OCI-LY7 (cell line): ENCODE results near the gene PTPRCAP. TPM values are rescaled to one million over a fixed set of nuclear protein-coding genes. Genes with fewer than 3 reads are reported as not detected.

Source experiments
- BruUV-seq: library from RNA; stranded (reverse); fragments of 400-500 nt; replicated peaks from 2 replicates; lab custom pipeline; 2021; lab: Mats Ljungman, UMichigan
- CTCF ChIA-PET: fragments of 300-600 bp; sonication (Branson Sonifier 250); formaldehyde crosslinking; loops from one replicate; lab custom pipeline; 2022; ENCODE audit warnings: antibody characterized with exemption; ENCODE audit not compliant: unreplicated experiment; lab: Charles Lee
- POLR2A ChIA-PET: fragments of 300-600 bp; sonication (Branson Sonifier 250); formaldehyde crosslinking; loops from one replicate; lab custom pipeline; 2022; ENCODE audit warnings: antibody characterized with exemption; lab: Charles Lee
- DNase-seq: peaks from one replicate; pipeline ENCODE4 v3.0.0-alpha.2; 2015; ENCODE audit warnings: low spot score
- H2AFZ ChIP-seq: fragments of 200-600 bp; sonication (generic), shearing (Covaris generic); 2 replicates; pipeline ENCODE4 v1.6.1; 2014; ENCODE audit warnings: mild to moderate bottlenecking, antibody characterized with exemption, low read length, moderate library complexity
- H3K27ac ChIP-seq: fragments of 200-600 bp; sonication (generic); 2 replicates; pipeline ENCODE4 v1.5.1; 2014; ENCODE audit warnings: mixed run types, low read depth, mild to moderate bottlenecking, moderate library complexity, low read length, inconsistent platforms; ENCODE audit not compliant: poor library complexity, severe bottlenecking
- H3K36me3 ChIP-seq: fragments of 200-600 bp; sonication (generic); 2 replicates; pipeline ENCODE4 v1.6.1; 2014; ENCODE audit warnings: mild to moderate bottlenecking, antibody characterized with exemption, low read length, moderate library complexity, mixed read lengths; ENCODE audit not compliant: insufficient read depth
- H3K4me1 ChIP-seq: fragments of 200-600 bp; sonication (generic); 2 replicates; pipeline ENCODE4 v1.5.1; 2014; ENCODE audit warnings: mild to moderate bottlenecking, low read length; ENCODE audit not compliant: insufficient read depth, poor library complexity, severe bottlenecking
- H3K4me2 ChIP-seq: fragments of 200-600 bp; sonication (generic); 2 replicates; pipeline ENCODE4 v1.6.1; 2014; ENCODE audit warnings: mild to moderate bottlenecking, low read length
- H3K4me3 ChIP-seq: fragments of 200-600 bp; sonication (generic); 2 replicates; pipeline ENCODE4 v1.5.1; 2014; ENCODE audit warnings: mild to moderate bottlenecking, low read depth, low read length; ENCODE audit not compliant: poor library complexity, severe bottlenecking
- H3K79me2 ChIP-seq: fragments of 200-600 bp; sonication (generic); 2 replicates; pipeline ENCODE4 v1.6.1; 2016; ENCODE audit warnings: low read depth, mild to moderate bottlenecking, low read length, moderate library complexity, mixed read lengths; ENCODE audit not compliant: insufficient read depth
- H3K9me2 ChIP-seq: fragments of 200-600 bp; sonication (generic); 2 replicates; pipeline ENCODE4 v1.6.1; 2016; ENCODE audit warnings: mild to moderate bottlenecking, low read length, mixed read lengths; ENCODE audit not compliant: insufficient read depth
- H3K9me3 ChIP-seq: fragments of 200-600 bp; sonication (generic); 2 replicates; pipeline ENCODE4 v1.6.1; 2014; ENCODE audit warnings: mild to moderate bottlenecking, mixed run types, low read length, mixed read lengths
- H4K20me1 ChIP-seq: fragments of 200-600 bp; sonication (generic); 2 replicates; pipeline ENCODE4 v1.6.1; 2014; ENCODE audit warnings: mild to moderate bottlenecking, antibody characterized with exemption, low read length, moderate library complexity, mixed read lengths; ENCODE audit not compliant: insufficient read depth
- EZH2phosphoT487 ChIP-seq: fragments of 200-600 bp; sonication (generic); IDR thresholded peaks from 2 replicates; pipeline ENCODE4 v1.6.1; 2018; ENCODE audit warnings: low read depth, borderline replicate concordance, mild to moderate bottlenecking, mixed run types, antibody characterized with exemption, low read length, moderate library complexity, mixed read lengths
- intact Hi-C: fragments of 100-400 bp; cut with micrococcal nuclease; formaldehyde crosslinking; loops from one replicate; pipeline ENCODE4 v1.10.0; 2022; ENCODE audit not compliant: unreplicated experiment
- total RNA-seq, 2 experiments: library from RNA; depleted of rRNA in 1 of 2; stranded (reverse); fragments of >200 nt in 1 of 2; shearing (Covaris generic) in 1 of 2; gene quantifications; 2 replicates each; pipeline ENCODE4 v1.2.3, GENCODE V29; 2014 to 2022
- TF ChIP-seq, protein P1 (sequence below): fragments of 200-600 bp; sonication (generic); conservative IDR thresholded peaks from 2 replicates; pipeline ENCODE4 v1.5.1; 2014; ENCODE audit warnings: mild to moderate bottlenecking, antibody characterized with exemption, low read length, moderate library complexity, mixed read lengths

Gene PTPRCAP
- total RNA-seq, 2 experiments from 2014 or later = 129 to 212 TPM

DNA sequence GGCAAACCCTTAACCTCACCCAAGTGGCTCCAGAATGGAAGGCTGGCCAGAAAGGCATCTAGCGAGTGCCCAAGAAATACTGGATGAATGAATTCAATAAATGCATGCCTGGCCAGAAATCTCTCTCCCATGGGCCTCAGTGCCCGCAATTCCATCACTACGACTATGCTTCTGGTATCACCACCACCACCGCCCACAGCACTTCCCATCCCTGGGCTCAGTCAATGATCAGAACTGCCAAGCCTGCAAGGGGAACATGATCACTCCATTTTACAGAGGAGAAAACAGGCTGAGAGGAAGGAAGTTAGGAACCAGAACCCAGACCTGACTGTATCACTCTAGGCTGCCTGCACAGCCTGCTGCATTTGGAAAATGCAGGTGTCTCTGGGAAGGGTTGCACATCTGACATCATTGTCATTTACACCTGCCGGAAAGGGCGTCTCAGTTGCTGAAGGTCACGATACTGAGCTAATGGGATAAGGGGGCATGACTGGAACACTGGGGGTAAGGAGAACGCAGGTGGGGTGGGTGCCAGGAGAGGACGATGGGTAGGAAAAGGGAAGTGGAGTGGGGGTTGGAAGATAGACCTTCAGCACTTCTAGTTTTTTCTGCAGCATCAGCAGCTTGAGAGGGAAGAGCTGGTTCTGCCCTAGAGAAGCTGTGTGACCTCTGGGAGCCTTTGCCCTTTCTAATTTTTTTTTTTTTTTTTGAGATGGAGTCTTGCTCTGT lies 11.8 kb upstream of the PTPRCAP start:
- CTCF ChIA-PET = interaction anchor here (0.6 to 1.0 kb wide), 2 partner anchors 12 to 47 kb away, joined by 3 to 11 read pairs; partner anchors contain the start of genes PPP1CA and PTPRCAP
- peaks cover 70% of the 10 kb centered on the region for H3K4me1 ChIP-seq
- no peaks in the 10 kb centered on the region for H3K79me2 ChIP-seq

DNA sequence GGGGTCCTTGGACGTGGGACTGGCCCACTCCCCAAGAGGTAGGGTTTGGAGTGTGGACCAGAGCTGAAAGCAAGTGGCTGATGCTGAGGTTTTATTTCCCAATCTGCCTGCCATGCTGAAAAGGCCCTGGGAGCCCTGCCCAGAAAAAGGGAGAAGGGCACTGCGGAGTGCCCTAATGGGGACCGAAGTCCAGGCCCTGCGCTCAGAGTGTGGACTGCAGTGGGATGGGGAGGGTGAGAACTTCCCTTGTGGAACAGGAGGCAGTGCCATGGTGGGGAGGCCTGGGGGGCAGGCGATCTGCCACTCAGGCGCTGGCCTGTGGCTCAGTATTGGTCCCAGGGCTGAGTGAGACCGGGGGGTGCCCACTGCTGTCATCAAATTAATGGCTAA lies 10.7 kb upstream of the PTPRCAP start:
- Histone ChIP-seq H3K36me3 (no peaks in the 10 kb centered on the region), H2AFZ (no peak overlapping the region), H3K4me1 (peaks cover 74% of the 10 kb centered on the region), H4K20me1 (no peaks in the 10 kb centered on the region), H3K4me2 (no peak overlapping the region), H3K79me2 (no peaks in the 10 kb centered on the region), H3K27ac (no peak overlapping the region), H3K9me2 (no peaks in the 10 kb centered on the region), H3K4me3 (no peak overlapping the region), H3K9me3 (no peaks in the 10 kb centered on the region)
- no peak for TF ChIP-seq EZH2phosphoT487
- TF ChIP-seq, protein P1, sequence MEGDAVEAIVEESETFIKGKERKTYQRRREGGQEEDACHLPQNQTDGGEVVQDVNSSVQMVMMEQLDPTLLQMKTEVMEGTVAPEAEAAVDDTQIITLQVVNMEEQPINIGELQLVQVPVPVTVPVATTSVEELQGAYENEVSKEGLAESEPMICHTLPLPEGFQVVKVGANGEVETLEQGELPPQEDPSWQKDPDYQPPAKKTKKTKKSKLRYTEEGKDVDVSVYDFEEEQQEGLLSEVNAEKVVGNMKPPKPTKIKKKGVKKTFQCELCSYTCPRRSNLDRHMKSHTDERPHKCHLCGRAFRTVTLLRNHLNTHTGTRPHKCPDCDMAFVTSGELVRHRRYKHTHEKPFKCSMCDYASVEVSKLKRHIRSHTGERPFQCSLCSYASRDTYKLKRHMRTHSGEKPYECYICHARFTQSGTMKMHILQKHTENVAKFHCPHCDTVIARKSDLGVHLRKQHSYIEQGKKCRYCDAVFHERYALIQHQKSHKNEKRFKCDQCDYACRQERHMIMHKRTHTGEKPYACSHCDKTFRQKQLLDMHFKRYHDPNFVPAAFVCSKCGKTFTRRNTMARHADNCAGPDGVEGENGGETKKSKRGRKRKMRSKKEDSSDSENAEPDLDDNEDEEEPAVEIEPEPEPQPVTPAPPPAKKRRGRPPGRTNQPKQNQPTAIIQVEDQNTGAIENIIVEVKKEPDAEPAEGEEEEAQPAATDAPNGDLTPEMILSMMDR = no peak
- ChIA-PET POLR2A (interaction anchor here (2.9 to 3.9 kb wide), 2 partner anchors 11 to 12 kb away, joined by 18 to 37 read pairs; partner anchors contain the start of gene PTPRCAP), CTCF (no interaction called here)
- intact Hi-C loops = no loop called here
- no peak for DNase-seq
- no TSS peak for BruUV-seq

More for the DNA sequence above, 11.8 kb upstream of the PTPRCAP start:
- intact Hi-C loops = loop anchor here (1.0 kb wide), 1 partner anchor 9 kb away; no protein-coding TSS in a partner anchor
- Histone ChIP-seq H2AFZ (no peak overlapping the region; the same call in 1 of the 2 replicates), H4K20me1 (no peaks in the 10 kb centered on the region), H3K4me2 (peak overlapping the region; percentile 62), H3K27ac (peak overlapping the region; percentile 73), H3K9me3 (no peaks in the 10 kb centered on the region), H3K4me3 (peak overlapping the region; percentile 27), H3K9me2 (no peaks in the 10 kb centered on the region), H3K36me3 (no peaks in the 10 kb centered on the region)
- POLR2A ChIA-PET = interaction anchor here (0.7 to 3.9 kb wide), 8 partner anchors 10 to 97 kb away, joined by 3 to 37 read pairs (median 4); partner anchors contain the start of genes PTPRCAP and TMEM134
- peak; percentile 77 for DNase-seq
- BruUV-seq = no TSS peak
- TF ChIP-seq EZH2phosphoT487 = no peak
- TF ChIP-seq, protein P1 = no peak

DNA sequence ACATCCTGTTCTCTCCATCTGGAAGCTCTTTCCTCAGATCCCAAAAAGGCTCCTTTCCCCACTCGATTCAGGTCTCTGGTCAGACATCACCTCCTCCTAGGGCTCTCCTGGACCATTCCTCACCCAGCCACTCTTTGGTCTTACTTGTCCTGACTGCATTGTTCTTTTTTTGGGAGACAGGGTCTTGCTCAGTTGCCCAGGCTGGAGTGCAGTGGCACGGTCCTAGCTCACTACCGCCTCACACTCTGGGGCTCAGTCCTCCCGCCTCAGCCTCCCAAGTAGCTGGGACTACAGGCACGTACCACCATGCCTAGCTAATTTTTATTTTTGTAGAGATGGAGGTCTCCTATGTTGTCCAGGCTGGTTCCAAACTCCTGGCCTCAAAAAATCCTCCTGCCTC lies 8.0 kb upstream of the PTPRCAP start:
- peak overlapping the region; percentile 69 for H3K4me3 ChIP-seq
- no peak overlapping the region for H2AFZ ChIP-seq
- intact Hi-C loops = no loop called here
- DNase-seq = no peak
- H3K27ac ChIP-seq = peak overlapping the region; percentile 94
- peaks cover 87% of the 10 kb centered on the region for H3K4me1 ChIP-seq
- ChIA-PET POLR2A (interaction anchor here (1.1 kb wide), 2 partner anchors 8 to 13 kb away, joined by 3 to 7 read pairs; partner anchors contain the start of gene PTPRCAP), CTCF (no interaction called here)
- TF ChIP-seq, protein P1 = no peak
- no peak for TF ChIP-seq EZH2phosphoT487
- H3K9me2 ChIP-seq = no peaks in the 10 kb centered on the region
- H3K4me2 ChIP-seq = peak overlapping the region; percentile 82
- H3K9me3 ChIP-seq = no peaks in the 10 kb centered on the region
- H3K79me2 ChIP-seq = no peaks in the 10 kb centered on the region
- H3K36me3 ChIP-seq = peaks cover 3% of the 10 kb centered on the region; the same call in 1 of the 2 replicates
- H4K20me1 ChIP-seq = no peaks in the 10 kb centered on the region
- no TSS peak for BruUV-seq
